ENCODE results near the gene NFATC1. TPM values are rescaled to one million over a fixed set of nuclear protein-coding genes. Genes with fewer than 3 reads are reported as not detected.

The NFATC1 gene
- polyA plus RNA-seq, 3 donors, result 6.0 to 6.4 (median 6.1) TPM

DNA sequence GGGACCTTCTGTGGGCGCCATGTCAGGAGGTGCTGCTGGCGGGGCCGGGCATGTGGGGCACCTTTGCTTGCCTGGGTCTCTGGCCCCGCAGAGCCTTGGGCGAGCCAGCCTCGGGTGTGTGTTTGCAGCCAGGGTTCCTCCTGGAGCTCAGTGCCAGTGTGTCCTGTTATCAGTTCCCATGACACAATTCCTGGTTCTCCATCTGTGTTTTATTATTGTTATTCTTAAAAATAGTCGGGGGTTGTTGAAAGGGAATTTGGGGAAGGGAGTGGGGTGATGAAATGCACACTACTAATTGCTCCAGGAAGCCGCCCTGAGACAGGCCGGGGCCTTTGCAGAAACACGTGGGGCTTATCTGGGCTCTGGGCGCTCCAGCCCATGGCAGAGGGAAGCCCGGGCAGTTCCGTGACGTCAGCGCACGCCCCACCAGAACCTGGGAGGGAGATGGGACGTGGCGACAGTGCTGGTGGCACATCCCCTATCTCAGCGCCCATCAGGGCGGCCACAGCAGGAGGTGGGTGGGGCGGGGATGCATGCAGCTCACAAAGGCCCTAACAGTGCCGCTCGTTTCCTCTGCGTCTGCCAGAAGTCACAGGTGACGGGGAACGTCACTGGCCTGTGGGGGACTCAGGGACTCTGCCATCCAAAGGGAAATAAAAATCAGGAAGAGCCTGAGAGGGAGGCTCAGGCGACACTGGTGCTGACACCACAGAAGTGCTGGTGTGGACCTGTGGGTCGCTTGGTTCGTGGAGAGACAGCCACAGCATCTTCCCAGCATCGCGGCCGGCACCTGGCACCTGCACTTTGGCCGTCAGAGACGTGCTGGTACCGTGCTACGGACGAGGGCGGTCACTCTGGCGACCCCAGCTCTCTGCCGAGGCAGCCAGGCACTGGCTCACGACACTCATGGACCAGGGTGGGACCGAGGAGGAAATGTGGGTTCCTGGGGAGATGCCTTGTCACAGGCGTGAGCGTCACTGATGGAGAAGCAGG lies 131.0 kb downstream of the NFATC1 start:
- no peak for DNase-seq (ENCODE audit: low read depth in 3 of 3, low spot score in 2 of 3)

DNA sequence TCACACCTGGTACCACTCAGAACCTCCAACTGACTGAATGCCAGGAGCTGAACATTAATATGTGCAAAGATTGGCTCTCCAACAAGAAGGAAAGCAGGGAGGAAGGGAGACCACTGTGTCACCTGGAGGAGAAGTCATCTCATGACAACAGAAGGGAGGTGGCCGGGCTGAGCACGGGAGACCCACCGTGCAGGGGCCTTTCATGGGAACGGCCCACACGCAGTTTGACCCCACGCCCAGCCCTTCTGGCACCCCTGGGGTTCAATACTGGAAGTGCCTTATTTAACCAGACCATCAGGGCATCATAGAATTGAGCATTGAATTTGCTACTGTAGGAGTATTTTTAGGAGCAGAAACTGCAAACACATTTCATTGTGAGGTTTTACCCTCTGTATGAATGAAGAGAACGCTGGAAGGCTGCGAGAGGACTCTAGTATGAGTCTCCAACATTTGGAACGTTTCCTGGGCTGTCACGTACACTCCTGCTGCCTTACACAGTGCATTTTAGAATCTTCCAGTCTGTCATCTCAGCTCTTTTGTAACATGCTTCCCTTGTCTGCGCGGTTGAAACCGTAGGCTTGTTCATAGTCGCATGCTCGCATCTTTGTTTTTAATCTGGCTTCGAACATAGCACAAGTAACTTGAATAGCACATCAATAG lies 132.1 kb downstream of the NFATC1 start:
- no peak for DNase-seq (ENCODE audit: low read depth in 3 of 3, low spot score in 2 of 3)

DNA sequence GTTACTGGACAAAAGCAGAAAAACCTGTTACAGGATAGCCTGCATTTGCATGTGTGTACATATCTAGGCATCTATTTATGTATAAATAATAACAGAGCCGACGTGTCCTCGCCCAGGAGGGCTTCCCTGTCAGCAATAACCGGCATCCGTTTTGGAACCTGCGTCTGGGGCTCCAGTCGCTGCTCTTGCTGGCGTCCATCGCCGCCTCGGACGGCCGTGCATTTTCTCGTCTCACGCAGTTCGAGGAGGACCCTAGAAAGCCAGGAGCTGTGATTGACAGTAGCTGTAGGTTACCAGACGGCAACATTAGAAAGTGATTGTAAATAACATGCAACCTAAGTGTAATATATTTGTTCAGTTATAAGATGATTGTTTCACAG lies 132.6 kb downstream of the NFATC1 start:
- no peak for DNase-seq (ENCODE audit: low read depth in 3 of 3, low spot score in 2 of 3)

GRCh38 chr18:79528846-79529245 lies 133.1 kb downstream of the NFATC1 start:
- DNase-seq (ENCODE audit: low read depth in 3 of 3, low spot score in 2 of 3), result peak in 2 of 3 donors; percentile 62 to 80

- no peak for DNase-seq (ENCODE audit: low read depth in 3 of 3, low spot score in 2 of 3)
These were observed 133.6 kb downstream of the NFATC1 start for GRCh38 chr18:79529296-79529695.

- DNase-seq (ENCODE audit: low read depth in 3 of 3, low spot score in 2 of 3), result no peak
These were observed 134.3 kb downstream of the NFATC1 start for GRCh38 chr18:79529991-79530390.

- no peak for DNase-seq (ENCODE audit: low read depth in 3 of 3, low spot score in 2 of 3)
These were observed 135.1 kb downstream of the NFATC1 start for GRCh38 chr18:79530821-79531220.

GRCh38 chr18:79531386-79531785 lies 135.7 kb downstream of the NFATC1 start:
- no peak for DNase-seq (ENCODE audit: low read depth in 3 of 3, low spot score in 2 of 3)

GRCh38 chr18:79531926-79532312 lies 136.2 kb downstream of the NFATC1 start:
- DNase-seq (ENCODE audit: low read depth in 3 of 3, low spot score in 2 of 3), result no peak

- no peak for DNase-seq (ENCODE audit: low read depth in 3 of 3, low spot score in 2 of 3)
These were observed 136.7 kb downstream of the NFATC1 start for GRCh38 chr18:79532313-79533007.

DNA sequence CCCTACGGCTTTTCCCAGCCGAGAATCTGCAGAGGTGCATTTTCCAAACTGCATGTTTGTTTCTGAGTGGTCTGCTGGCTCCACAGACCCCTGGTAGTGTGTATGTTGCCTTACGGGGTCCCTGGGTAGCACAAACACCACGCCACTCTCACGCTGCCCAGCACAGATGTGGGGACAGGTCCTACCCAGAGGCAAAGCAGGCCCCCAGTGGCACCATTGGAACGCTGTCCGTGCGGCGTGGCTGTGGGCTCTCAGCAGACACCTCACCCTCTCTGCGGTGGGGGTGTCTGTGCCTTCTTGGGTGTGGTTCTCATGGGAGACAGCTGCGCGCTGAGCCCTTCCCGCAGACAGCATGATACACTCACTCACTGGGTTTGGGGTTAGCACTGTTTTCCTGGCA lies 137.4 kb downstream of the NFATC1 start:
- DNase-seq (ENCODE audit: low read depth in 3 of 3, low spot score in 2 of 3), result no peak

- no peak for DNase-seq (ENCODE audit: low read depth in 3 of 3, low spot score in 2 of 3)
These were observed 137.9 kb downstream of the NFATC1 start for GRCh38 chr18:79533591-79533990.

GRCh38 chr18:79534356-79534755 lies 138.6 kb downstream of the NFATC1 start:
- DNase-seq (ENCODE audit: low read depth in 3 of 3, low spot score in 2 of 3), result no peak

GRCh38 chr18:79537758-79538157 lies 142.0 kb downstream of the NFATC1 start:
- no peak for DNase-seq (ENCODE audit: low read depth in 3 of 3, low spot score in 2 of 3)

DNA sequence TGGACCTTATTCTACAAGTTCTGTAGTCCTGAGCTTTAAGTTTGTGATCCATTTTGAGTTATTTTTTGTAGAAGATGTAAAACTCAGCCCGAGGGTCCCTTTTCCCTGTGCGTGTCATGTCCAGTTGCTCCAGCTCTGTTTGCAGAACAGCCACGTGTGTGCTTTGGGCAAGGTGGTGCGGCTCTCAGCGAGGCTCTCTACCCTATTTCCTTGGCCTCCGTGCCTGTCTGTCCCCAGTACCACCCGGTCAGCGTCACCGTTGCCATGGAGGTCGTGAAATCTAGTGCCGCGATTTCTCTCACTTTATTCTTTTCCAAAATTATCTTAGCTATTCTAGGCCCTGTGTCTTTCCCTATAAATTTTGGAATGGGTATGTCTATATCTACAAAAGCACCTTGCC lies 142.9 kb downstream of the NFATC1 start:
- no peak for DNase-seq (ENCODE audit: low read depth in 3 of 3, low spot score in 2 of 3)

GRCh38 chr18:79540161-79540903 lies 144.6 kb downstream of the NFATC1 start:
- DNase-seq (ENCODE audit: low read depth in 3 of 3, low spot score in 2 of 3), result no peak

GRCh38 chr18:79540904-79541282 lies 145.2 kb downstream of the NFATC1 start:
- no peak for DNase-seq (ENCODE audit: low read depth in 3 of 3, low spot score in 2 of 3)

GRCh38 chr18:79542213-79542612 lies 146.5 kb downstream of the NFATC1 start:
- DNase-seq (ENCODE audit: low read depth in 3 of 3, low spot score in 2 of 3), result no peak

- no peak for DNase-seq (ENCODE audit: low read depth in 3 of 3, low spot score in 2 of 3)
These were observed 147.4 kb downstream of the NFATC1 start for GRCh38 chr18:79542876-79543750.

Data from right renal cortex interstitium (tissue), 3 donors.